Activated T-cell treated with anti-CD3 and anti-CD28 coated beads for 1 hour (primary cell): Measurements from ENCODE around the gene KRT28.
"Not testable (repeated sequence)": the region's sequence is repeated elsewhere in the genome, so short reads cannot be mapped to it uniquely, and the experiment has no call there.

Experiments used
- DNase-seq: peaks from one replicate; pipeline ENCODE4 v3.0.0-alpha.2; 2020; ENCODE audit warnings: low read depth

The KRT28 gene

GRCh38 chr17:40818733-40819527, 19.2 kb upstream of the KRT28 start:
- DNase-seq: peak; percentile 69

GRCh38 chr17:40818343-40818732, 18.6 kb upstream of the KRT28 start:
- DNase-seq: no peak

DNA sequence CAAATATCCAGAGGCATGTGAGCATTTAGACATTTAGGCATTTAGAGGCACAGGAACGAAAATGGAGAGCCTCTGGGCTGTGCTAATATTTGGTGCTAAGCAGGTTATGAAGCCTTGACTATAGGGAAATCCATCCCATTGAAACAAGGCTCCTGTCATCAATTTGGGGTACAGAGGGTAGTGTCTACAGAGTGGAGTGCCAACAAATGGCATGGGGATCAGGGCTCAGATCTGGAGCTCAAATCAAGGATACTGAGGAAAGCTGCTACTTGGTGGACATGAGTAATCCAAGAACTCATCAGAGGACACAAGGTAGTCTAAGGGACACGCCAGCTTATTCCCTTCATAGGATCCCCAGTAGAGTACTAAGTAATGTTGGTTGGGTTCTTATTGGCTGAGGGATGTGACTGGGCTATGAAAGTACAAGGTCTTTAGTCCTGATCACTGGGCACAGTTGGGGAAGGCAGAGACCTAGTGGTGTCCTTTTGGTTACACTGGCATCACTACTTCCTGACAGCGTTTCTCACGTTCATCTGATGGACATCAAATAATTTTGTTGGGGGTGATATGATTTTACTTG, 17.4 kb upstream of the KRT28 start:
- no peak for DNase-seq

DNA sequence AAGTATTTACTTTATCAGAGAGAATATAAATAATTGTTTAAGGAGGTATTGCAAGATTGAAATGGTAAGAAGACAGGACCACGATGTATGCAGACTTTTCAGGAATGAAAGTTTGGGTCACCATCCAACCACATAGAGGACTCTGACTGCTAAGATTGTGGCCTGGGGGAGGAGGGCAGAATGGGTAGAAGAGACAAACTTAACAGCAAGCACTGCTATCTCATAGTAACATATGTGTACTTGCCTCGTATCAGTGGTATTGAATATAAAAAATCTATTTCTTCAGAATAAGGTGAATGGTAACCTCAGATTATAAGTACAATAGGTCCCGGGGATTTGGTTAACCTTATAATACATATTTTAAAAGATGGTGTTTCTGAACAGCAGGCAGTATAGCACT, 16.8 kb upstream of the KRT28 start:
- no peak for DNase-seq

DNA sequence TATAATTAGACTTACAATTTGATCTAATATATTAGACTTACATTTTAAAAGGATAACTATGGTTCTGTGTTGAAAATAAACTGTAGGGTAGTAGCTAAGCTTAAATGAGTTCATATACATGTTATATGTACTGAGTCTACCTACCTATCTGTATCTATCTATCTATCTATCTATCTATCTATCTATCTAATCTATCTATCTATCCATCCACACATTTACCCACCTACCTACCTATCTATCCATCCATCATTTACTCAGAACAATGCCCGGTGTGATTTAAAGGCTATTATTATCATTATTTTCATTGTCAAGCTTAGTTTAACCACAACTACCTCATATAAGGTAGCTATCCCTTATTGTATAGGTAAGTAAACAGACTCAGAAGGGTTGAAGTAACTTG, 15.6 kb upstream of the KRT28 start:
- DNase-seq: no peak

DNA sequence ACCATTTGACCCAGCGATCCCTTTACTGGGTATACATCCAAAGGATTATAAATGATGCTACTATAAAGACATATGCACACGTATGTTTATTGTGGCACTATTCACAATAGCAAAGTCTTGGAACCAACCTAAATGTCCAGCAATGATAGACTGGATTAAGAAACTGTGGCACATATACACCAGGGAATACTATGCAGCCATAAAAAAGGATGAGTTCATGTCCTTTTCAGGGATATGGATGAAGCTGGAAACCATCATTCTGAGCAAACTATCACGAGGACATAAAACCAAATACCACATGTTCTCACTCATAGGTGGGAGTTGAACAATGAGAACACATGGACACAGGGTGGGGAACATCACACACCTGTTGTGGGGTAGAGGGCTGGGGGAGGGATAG, 14.9 kb upstream of the KRT28 start:
- not testable (repeated sequence) for DNase-seq

DNA sequence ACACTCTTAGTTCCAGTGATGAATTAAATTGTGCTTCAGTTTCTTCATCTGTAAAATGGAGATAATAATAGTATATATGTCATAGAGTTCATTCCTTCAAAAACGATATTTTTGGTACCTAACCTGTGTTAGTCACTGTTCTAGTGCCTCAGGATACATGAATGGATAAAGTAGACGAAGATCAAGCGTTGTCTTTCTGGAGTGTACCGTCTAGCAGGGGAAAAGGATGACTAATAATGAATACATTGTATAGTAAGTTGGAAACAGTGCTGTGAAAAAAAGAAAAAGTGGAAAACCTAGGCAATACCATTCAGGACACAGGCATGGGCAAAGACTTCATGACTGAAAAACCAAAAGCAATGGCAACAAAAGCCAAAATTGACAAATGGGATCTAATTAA, 14.0 kb upstream of the KRT28 start:
- DNase-seq: no peak

DNA sequence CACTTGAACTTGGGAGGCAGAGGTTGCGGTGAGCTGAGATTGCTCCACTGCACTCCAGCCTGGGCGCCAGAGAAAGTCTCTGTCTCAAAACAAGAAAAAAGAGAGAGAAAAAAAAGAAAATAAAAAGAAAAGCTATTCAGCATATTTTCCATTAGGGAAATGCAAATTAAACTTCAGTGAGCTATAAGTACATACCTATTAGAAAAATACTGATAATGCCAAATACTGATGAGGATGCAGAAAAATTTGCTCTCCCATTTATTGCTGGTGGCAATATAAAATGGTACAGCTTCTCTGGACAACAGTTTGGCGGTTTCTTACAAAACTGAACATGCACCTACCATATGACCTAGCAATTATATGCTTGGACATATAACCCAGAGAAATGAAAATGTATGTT, 12.9 kb upstream of the KRT28 start:
- DNase-seq: no peak

GRCh38 chr17:40810494-40810893, 10.7 kb upstream of the KRT28 start:
- DNase-seq: no peak

GRCh38 chr17:40809721-40810421, 10.1 kb upstream of the KRT28 start:
- DNase-seq: no peak

DNA sequence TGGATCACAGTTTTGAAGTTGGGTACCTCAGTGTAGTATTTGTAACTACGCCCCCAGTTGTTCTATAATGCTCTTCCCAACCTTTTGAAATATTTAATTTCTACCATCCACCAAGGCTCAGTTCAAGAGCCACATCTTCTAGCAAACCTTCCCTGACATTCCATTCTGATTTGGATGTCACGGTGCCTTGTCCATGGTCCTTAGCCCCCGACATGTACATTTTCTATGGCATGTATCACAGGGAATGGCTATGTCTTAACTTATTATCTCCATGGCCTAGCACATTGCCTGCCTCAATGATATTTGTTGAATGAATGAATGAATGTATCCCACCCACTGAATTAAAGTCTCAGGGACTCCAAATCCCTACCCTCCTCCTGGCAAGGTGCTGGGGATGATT, 6.4 kb upstream of the KRT28 start:
- no peak for DNase-seq

DNA sequence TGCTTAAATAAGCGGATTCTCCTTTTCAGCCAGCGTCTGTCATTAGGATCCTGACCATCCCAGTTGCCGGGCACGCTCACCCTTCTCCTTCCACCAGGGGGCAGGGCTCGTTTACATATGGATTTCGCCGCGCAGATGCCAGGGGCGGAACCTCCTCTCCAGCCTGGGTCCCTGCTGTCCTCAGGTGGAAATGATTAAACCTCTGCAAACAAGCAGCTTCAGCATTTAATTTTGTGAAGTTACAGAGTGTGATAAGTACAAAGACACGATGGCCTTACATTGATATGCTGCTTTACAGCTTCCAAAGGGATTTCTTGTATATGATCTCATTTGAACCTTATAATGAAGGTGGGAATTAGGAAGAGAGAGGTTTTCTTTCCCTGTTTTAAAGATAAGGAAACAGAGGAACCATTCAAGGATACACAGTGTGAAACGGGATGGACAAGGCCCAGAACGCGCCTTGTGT, 3.9 kb upstream of the KRT28 start:
- DNase-seq: peak; percentile 66

DNA sequence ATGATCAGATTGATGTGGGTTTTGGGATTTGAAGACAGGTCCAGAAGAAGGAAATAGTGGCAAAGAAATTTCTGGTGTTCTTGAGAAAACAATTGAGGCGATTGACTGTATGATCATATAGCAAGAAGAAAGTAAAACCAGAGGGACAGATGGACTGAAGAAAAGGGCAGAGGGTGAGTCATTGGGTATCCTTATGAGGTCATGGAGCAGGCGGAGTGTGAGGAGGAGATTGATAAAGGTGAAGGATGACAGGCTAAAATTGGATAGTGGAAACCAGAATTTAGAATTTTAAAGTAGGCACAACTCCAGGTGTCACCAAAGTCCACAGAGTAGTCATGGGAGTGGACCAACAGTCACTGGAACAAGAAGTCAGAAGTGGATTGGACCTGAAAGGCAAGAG, 1.4 kb upstream of the KRT28 start:
- no peak for DNase-seq

GRCh38 chr17:40800381-40800780, 622 bp upstream of the KRT28 start:
- DNase-seq: no peak

DNA sequence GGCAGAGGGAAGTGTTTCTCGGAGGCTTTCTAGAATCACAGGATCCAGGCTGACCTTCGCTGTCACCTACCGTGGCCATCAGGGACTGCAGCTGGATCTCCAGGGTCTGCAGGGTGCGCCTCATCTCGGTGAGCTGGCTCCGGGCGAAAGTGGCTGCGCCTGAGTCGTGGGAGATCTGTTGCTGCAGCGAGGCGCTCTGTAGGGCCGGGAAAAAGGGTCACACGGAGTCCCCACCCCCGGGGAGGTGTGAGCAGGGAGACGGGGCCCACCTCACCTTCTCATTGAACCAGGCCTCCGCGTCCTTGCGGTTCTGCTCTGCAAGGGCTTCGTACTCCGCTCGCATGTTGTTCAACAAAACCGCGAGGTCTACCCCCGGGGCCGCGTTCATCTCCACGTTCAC, 2.9 kb downstream of the KRT28 start:
- DNase-seq: no peak

DNA sequence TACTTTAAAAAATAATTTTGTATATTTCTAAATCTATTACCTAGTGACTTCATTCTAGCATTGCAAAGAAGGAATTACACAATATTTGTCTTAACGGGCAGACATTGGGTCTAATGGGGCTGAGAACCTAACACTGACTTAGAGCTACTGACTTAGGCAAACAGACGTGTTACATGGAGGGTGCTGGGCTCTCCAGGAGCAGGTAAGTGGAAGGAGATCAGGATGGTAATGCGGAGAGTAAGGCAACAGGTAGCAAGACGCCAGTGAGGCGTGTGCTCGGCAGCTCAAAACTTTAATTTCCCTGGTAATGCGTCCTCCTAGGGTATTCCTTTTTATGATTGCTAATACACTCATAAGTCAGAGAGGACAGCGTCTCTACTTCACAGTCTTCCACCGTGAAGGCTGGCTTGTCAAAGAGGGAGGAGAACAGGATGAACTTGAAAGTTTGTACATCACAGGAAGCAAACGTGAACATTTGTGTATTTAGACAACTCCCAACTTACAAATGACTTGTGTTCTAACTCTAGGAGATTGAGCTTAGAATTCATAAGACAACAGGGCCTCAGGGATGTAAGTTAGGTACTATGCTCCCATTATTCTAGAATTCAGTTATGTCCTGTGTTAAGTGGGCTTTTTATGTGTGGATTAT, 4.6 kb downstream of the KRT28 start:
- no peak for DNase-seq

DNA sequence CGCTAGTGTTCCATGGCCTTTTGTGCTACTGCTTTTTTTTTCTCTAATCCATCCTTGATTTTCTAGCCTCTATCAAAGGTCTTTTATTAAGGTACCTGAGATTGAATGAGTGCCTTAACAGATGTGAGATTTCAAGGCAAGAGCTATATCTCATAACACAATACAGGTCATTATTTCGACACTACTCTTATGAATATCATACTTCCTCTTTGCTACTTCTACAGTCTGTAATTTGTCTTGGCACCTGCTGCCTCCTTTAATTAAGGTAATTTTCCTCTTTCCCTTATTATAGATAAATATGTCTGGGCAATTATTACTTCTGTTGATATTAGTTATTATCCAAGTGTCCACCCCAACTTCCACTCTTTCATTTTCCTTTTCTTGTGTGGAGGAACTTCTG, 5.3 kb downstream of the KRT28 start:
- DNase-seq: no peak

- no peak for DNase-seq
These were observed 5.9 kb downstream of the KRT28 start for GRCh38 chr17:40793832-40794231.

DNA sequence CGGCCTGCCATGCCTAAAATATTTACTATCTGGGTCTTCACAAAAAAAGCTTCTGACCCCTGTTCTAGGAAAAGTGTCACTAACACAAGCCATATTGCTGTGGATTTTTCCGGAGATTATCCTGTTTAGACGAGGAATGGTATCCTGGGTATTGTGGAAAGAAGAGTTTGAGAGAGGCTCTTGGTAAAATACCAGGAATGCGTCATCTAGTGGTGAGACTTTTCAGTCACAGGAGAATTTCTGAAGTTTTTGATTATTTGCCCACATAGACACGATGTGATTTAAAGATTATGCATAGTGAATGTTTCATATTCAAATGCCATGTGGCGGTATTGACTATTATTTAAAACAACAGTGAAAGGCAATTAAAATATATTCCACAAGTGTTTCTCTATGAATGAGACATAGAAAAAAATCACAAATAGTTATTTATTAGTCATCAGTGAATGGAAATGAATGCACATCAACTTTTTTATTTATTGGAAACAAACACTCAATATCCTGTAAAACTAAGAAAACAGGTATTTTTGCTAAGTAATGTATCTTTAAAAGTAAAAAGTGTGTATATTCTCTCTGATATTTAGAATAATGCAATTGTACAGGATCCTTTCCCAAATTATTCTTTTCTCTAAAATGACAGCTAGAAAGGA, 7.8 kb downstream of the KRT28 start:
- DNase-seq: no peak

GRCh38 chr17:40791111-40791510, 8.6 kb downstream of the KRT28 start:
- DNase-seq: no peak

- DNase-seq: no peak
These were observed 17.3 kb downstream of the KRT28 start, which contains the start of gene KRT27 for GRCh38 chr17:40782450-40782849. TSS of gene KRT27 (minus strand) at chr17:40782550. CDS start at chr17:40782493, 57 bp downstream.
